Iris pigment epithelial cell (primary cell): ENCODE measurements around the gene CTNND1.
"Not testable (repeated sequence)": the region's sequence is repeated elsewhere in the genome, so short reads cannot be mapped to it uniquely, and the experiment has no call there.

Experiments used
- DNase-seq: peaks from one replicate; pipeline ENCODE4 v3.0.0-alpha.2; 2011; ENCODE audit warnings: low read depth

CTNND1 gene, protein sequence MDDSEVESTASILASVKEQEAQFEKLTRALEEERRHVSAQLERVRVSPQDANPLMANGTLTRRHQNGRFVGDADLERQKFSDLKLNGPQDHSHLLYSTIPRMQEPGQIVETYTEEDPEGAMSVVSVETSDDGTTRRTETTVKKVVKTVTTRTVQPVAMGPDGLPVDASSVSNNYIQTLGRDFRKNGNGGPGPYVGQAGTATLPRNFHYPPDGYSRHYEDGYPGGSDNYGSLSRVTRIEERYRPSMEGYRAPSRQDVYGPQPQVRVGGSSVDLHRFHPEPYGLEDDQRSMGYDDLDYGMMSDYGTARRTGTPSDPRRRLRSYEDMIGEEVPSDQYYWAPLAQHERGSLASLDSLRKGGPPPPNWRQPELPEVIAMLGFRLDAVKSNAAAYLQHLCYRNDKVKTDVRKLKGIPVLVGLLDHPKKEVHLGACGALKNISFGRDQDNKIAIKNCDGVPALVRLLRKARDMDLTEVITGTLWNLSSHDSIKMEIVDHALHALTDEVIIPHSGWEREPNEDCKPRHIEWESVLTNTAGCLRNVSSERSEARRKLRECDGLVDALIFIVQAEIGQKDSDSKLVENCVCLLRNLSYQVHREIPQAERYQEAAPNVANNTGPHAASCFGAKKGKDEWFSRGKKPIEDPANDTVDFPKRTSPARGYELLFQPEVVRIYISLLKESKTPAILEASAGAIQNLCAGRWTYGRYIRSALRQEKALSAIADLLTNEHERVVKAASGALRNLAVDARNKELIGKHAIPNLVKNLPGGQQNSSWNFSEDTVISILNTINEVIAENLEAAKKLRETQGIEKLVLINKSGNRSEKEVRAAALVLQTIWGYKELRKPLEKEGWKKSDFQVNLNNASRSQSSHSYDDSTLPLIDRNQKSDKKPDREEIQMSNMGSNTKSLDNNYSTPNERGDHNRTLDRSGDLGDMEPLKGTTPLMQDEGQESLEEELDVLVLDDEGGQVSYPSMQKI

DNA sequence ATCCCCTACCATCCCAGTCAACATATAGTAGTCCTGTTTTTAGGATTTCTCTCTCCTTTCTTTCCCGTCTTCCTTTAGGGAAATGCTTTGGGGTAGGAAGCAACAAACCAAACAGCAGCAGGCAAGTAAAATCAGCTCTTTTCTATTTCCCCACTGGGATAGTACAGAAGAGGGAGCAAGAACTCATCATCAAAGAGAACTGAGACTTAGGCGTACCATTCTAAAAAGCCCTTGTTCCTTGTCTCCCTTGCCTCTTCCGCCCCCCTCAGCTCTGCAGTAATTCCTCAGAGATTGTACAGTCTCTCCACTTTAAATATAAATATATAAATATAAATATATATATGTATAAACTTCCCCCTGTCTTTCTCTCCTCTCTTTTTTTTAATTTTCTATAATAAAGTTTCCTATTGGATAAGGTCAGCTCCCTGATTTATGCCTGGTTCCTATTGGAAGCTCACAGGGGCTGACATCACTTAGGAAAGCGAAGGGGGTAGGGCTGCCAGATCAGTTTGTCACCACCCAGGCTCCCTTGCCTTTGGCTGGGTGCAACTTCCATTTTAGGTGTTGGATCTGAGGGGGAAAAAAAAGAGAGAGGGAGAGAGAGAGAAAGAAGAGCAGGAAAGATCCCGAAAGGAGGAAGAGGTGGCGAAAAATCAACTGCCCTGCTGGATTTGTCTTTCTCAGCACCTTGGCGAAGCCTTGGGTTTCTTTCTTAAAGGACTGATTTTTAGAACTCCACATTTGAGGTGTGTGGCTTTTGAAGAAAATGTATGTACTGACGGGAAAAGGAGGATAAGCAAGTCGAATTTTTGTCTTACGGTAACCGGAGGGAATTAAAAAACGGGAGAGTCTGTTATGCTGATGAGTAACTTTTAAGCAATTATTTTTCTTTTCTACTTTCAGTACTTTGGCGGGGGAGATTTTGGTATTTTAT lies at the start of gene CTNND1:
Gene CTNND1, plus strand, starts transcription at position 502 of the 934 bp plus-strand sequence. CDS start 29,677 bp downstream, outside the sequence.
- peak; percentile 98 for DNase-seq

DNA sequence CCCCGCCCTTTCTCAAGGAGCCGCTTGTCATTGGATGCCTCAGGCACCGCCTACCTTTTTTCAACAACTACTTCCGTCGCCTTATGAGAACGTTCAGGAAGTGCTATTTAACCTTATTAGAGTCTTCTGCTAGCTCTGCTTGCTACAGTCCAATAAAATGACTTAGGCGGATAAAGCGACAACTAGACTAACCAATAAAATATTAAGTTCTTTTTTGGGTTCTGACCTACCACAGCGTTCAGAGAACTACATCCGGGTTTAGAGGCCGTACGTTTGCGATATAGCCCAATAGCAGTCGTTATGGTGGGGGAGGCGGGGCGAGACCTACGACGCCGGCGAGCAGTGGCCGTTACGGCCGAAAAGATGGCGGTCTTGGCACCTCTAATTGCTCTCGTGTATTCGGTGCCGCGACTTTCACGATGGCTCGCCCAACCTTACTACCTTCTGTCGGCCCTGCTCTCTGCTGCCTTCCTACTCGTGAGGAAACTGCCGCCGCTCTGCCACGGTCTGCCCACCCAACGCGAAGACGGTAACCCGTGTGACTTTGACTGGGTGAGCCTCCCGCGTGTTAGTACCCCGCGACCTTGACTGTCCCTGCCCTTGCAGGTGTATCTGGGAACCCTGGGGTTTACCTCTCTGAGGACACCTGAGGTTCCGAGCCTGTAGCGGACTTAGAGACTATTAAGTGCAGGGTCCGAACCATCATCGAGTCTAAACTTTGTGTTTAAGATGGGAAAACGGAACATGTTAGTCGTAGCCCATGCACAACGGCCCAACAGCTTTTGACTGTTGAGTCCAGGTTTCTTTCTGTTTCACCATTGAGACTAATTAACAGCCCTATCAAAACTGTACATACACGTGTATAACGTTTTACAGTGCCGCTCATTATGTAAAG lies 49.1 kb upstream of the CTNND1 start, which contains the start of gene TMX2:
Gene TMX2, plus strand, starts transcription at position 338 of the 895 bp plus-strand sequence. Its CDS starts 26 bp downstream, at position 364.
- DNase-seq, result peak; percentile 100

DNA sequence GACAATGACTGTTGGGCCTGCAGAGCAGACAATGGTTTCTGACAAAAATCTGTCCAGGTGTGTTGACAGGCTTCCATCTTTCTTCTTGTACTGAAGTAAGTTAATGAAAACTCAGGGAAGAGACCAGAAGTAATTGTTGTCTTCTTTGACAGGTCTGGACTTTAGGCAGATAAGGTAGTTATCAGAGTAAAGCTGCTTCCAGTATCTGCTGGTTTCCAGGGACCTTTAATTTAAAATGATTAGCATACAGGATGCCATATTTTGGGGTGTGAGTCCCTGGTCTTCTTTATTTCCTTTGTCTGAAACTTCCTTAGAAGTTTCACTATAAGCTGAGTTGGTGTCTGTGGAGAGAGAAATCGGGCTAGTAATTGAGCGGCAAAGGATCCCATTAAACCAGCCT lies 47.8 kb upstream of the CTNND1 start:
- DNase-seq, result no peak

DNA sequence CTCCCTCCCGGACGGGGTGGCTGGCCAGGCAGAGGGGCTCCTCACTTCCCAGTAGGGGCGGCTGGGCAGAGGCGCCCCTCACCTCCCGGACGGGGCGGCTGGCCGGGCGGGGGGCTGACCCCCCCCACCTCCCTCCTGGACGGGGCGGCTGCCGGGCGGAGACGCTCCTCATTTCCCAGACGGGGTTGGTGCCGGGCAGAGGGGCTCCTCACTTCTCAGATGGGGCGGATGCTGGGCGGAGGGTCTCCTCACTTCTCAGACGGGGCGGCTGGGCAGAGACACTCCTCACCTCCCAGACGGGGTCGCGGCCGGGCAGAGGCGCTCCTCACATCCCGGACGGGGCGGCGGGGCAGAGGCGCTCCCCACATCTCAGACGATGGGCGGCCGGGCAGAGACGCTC lies 44.9 kb upstream of the CTNND1 start:
- not testable (repeated sequence) for DNase-seq

DNA sequence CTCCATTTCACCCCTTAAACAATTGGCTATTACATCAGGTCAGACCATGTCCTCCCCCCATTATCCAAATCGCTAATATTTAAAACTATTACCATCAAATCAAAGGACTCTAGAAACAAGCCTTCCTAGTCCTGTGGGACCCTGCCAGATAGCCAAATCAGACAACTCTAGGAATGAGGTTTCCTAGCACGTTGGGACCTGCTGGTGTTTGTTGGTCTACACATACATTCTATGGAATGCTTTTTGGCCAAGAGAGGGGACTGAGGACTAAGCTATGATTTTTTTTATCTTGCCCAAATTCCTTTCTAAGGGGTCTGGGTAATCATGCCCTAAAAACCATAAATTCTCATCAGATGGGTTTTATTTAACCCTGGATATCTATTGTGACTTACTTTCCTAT lies 34.4 kb upstream of the CTNND1 start:
- DNase-seq, result no peak

DNA sequence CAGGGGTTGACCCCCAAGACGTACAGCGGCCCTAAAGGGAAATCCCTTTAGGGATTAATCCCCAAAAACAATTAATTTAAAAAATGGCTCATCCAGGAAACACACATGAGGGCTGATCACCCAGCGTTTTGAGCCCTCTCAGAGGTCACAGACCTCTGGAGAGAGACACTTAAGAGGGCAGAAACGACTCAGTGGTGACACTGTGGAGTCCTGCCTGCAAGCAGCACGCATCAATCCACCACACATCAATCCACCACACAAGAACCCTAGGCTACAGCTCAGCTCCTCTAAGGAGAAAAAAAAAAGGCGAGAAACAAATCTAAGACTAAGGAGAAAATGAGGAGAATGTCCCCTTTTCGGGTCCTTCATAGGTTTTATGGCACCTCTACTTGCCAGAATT lies 32.8 kb upstream of the CTNND1 start:
- DNase-seq, result no peak

DNA sequence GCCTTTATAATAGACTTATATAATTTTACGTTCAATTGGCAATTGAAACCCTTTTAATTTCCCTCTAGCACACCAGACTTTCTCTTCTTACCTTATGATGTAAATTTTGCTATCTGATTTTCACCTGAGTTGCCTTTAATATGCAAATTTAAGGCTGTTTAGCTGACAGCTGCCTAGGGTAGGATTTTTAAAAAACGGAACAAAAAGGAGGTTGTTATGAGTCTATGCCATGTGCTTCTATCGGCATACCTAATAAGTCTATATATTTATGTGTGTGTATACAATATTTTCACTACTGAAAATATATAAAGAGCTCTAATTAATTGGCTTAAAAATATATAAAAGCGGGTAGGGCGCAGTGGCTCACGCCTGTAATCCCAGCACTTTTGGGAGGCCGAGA lies 32.1 kb upstream of the CTNND1 start:
- DNase-seq, result no peak

DNA sequence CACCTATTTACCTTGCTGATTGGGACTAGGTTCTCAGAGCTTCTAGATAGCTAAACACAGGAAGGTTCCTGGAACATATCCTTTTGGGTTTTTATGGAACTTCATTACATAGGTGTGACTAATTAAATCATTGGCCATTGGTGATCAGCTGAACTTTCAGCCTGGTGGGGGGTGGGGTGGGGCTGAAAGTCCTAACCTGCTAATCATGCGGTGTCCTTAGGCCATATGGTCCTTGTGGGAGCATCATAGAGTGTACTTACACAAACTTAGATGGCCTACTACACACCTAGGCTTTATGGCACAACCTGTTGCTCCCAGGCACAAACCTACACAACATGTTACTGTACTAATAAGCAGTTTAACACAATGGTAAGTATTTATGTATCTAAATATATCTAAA lies 28.9 kb upstream of the CTNND1 start:
- no peak for DNase-seq

DNA sequence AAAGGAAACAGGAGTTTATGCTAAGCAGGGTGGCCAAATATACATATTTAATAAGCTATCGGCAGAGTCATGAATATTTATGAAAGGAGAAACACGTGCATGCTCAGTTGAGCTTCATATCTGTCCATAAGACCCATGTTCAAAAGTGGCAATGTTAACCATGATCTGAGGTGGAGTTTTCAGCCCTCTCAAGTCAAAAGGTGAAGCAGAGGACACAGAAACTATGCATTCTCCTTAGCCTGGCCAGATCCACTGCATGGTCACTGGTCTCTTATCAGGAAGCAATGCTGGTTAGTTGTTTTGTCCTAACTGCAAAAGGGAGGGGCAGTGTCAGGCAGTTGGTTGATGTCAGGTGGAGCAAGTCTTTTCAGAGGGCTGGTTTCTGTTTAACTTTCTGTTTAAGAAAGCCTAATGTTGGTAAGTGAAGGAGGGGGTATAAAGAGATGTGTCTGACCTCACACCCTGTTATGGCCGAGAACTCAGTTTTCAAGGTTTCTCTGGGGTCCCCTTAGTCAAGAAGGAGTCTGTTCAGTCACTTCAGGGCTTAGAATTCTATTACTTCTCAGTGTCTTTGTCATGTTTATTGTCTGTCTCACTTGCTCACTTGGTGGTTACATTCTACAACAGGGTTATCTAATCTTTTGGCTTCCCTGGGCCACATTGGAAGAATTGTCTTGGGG lies 25.8 kb upstream of the CTNND1 start:
- DNase-seq, result peak; percentile 10

DNA sequence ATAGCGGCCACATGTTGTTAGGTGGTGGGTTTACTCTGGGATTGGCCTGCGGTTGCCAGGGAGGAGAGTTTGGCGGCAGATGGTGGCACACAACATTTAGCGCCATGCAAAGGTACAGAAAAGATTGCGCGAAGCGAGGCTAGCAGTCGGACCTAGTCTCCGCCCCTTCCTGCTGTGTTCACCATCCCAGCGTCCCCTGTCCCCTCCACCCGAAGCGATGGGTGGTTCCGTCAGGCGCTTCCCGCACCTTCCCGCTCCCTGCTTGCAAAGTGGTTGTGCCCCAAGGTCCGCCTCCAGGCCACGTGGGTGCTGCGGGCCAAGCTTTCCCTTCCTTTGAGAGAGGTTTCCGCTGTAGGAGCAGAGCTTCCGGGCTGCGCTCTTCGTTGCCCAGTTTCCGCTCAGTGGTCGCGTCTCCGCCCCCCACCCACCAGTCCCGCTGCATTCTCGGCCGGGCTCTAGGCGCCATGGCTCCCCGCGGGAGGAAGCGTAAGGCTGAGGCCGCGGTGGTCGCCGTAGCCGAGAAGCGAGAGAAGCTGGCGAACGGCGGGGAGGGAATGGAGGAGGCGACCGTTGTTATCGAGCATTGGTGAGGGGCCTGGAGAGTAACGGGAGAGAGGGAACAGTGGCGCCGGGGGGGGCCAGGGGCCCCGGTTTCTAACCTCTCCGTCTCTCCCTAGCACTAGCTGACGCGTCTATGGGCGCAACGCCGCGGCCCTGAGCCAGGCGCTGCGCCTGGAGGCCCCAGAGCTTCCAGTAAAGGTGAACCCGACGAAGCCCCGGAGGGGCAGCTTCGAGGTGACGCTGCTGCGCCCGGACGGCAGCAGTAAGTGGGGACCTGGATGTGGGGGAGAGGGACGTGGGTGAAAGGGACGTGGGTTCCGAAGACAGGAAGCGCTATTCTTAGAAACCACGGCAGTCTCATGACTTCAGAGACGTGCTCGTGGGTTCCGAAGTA lies 20.2 kb upstream of the CTNND1 start, which contains the start of gene SELENOH:
Gene SELENOH, plus strand, starts transcription at position 360 of the 955 bp plus-strand sequence. Its CDS starts 105 bp downstream, at position 465.
- peak; percentile 99 for DNase-seq

DNA sequence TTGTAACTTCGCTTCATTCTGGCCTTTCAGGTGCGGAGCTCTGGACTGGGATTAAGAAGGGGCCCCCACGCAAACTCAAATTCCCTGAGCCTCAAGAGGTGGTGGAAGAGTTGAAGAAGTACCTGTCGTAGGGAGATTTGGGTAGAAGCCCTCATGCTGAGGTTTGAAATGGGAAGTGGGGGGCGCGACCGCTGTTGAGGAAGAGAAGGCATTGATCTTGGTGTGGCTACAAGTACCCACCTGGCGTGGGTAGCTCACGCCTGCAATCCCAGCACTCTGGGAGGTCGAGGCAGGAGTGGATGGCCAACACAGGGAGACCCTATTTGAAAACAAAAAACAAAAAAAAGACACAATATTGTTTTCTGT lies 19.5 kb upstream of the CTNND1 start:
- DNase-seq, result no peak

DNA sequence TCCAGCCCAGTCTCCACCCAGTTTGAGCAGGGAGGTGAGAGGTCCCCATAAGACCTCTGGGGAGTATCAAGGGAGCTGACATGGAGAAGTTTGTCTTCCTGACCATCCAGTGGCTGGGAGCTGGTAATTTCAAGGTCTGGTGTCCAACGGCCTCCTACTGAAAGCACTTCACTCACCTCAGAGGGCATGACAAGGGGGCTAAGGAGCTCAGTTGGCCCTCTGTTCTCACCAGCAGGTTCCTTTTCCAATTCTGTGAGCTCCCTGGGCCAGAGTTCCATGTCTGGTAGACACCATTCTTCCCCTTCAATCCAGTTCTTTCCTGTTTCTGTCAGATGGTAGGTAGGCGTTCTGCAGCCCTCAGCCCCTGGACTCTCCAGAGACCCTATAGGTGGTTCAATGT lies 17.2 kb upstream of the CTNND1 start:
- DNase-seq, result no peak

DNA sequence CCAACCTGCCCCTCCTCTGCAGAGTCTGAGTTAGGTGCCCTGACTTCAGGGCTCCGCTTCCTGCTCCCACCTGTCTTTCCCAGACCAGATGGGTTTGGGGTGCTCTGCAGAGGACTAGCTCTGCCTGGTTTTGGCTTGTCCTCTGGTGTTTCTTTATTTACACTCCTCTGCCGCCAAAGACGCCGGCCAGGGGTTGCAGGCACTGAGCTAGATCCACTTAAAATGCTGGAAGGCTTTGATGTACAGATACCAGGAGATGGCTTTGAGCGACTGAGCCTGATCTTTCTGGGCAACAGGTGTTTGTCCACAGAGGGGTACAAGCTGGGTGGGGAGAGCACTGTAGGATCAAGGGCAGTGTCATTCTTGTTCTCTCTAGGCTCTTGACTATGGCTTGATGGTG lies 16.4 kb upstream of the CTNND1 start:
- no peak for DNase-seq

DNA sequence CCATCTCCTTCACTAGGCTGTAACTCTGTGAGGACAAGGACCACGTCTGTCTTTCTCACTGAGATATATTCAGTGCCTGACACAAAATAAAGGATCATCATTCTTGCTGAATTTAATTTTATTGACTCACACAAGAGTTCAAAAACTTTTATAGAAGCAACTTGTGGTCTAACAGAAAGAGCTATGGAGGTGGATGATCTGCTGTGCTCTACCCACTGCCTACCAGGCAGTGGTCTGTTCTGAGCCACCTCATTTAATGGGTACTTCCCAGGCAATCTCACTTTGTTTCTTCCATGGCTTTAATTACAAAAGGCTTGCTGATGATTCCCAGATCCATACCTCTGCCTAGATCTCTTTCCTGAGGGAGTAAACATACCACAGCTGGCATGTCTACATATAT lies 14.7 kb upstream of the CTNND1 start:
- DNase-seq, result no peak

DNA sequence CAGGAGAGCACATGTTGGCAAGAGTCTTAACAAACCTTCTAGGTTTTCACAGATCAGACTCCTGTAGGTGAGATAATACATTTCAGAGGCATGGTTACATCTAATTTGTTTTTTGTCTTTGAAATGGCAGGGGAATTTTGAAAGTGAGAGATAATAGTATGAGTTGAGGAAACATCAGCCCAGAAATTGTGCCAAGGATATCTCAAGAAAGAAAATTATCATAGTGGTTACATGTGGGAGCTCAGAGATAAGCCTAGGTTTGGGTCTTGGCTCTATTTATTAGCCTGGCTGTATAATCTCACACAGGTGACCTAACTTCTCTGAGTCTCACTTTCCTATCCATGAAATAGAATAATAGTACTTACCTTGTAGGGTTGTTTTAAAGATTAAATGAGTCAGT lies 10.4 kb upstream of the CTNND1 start:
- DNase-seq, result no peak

DNA sequence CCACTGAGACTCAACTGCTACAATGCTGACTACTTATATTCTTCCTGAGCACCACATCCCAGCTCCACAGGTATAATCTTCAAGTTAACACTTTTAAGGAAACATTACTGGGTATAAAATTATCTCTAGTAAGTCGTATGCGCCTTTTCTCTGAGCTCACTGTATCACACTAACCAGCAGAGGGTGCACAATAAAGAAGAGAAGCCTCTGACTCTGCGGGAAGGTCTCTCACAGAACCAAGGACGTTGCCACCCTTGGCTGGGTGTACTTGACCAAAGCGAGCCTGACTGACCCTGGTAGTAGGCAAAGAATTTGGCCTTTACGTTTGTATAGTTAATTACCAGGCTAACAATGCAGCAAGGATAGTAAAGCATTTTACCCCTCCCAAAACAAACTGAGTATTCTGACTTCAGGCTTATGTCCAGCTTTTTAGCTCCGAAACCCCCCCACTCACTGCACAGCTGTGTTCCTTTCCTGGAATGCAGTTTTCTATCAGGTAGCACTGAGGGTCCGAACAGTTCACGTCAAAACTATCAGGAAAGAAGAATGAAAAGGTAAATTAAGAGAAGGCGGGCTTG lies 9.8 kb upstream of the CTNND1 start, which contains the start of gene BTBD18:
Gene BTBD18, minus strand, starts transcription at position 144 of the 578 bp plus-strand sequence. CDS start 631 bp downstream, outside the sequence.
- DNase-seq, result peak; percentile 68

DNA sequence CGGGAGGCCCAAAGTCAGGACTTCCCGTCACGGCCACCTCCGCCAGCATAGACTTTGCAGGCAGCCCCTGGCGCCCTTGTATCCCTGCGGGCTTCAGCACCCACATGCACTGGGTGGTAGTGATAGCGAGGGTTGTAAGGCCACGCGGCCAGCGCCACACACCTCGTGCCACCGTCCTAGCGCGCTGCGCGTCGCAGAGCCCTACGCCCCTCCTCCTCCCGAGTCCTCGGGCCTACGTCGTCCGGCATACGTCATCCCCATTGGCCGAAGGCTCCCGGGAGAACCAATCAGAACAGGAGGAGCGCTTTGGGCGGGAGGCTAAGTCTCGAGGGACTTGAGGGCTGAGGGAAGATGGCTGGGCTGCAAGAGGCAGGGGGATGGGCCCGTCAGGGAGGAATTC lies 8.6 kb upstream of the CTNND1 start:
- DNase-seq, result no peak

DNA sequence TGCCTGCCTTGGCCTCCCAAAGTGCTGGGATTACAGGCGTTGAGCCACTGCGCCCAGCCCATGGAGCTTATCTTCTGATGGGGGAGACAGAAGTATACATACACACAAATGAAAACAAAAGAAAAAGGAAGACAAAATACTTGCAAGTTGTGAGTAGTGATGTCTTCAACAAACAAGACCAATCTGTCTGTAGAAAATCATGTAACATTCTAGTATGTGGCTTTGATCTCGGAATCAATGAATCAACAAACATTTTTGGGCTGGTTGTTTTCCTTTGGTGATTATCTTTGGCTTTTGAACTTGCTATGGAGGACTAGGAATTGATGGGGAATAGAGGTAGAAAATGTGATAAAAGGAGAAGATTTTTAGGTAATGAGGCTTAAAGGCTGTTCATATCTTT lies 3.4 kb upstream of the CTNND1 start:
- no peak for DNase-seq
